T-helper 1 cell treated with Interleukin-12 subunit alpha and Interleukin-12 subunit beta and Interleukin-4 antibody, amounts not matched to agents 30 ng/mL and 1 ng/mL, for 36 hours (primary cell): Measurements from ENCODE around the gene YBX2. TPM values are rescaled to one million over a fixed set of nuclear protein-coding genes. Genes with fewer than 3 reads are reported as not detected.

Source experiments
- intact Hi-C: fragments of 100-400 bp; cut with micrococcal nuclease; formaldehyde crosslinking; loops from one replicate; pipeline ENCODE4 v1.15.1; 2024
- total RNA-seq: library from RNA; stranded (reverse); gene quantifications from 2 replicates; pipeline ENCODE4 v1.2.3, GENCODE V29; 2022

YBX2 gene
- total RNA-seq, 1 donor from 2014 or later = 0.39 TPM

- intact Hi-C loops = loop anchor here (1.0 to 10.0 kb wide), 22 partner anchors 8 to 1820 kb away; partner anchors contain the start of genes ATP1B2, DERL2, DVL2 and ELP5
Measured at GRCh38 chr17:7306911-7307685, 12.7 kb upstream of the YBX2 start, which contains the start of gene EIF5A. TSS of gene EIF5A (plus strand) at chr17:7307628. CDS start at chr17:7309636, 2,008 bp downstream.

DNA sequence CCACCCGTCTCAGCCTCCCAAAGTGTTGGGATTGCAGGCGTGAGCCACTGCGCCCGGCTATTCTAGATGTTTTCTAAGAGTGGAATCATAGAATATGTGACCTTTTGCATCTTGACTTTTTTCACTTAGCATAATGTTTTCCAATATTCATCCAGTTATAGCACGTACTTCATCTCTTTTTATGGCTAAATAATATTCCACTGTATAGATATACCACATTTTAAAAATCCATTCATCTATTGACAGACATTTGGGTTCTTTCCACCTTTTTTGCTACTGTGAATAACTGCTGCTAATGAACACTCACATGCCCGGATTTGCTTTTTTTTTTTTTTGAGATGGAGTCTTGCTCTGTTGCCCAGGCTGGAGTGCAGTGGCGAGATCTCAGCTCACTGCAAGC is 9.7 kb upstream of the YBX2 start:
- intact Hi-C loops = loop anchor here (10.0 kb wide), 1 partner anchor 659 kb away; the partner anchor contains the start of genes KIAA0753 and TXNDC17

GRCh38 chr17:7296189-7296861 is 1.9 kb upstream of the YBX2 start:
- intact Hi-C loops = loop anchor here (1.0 to 10.0 kb wide), 5 partner anchors 16 to 251 kb away; partner anchors contain the start of gene ELP5

DNA sequence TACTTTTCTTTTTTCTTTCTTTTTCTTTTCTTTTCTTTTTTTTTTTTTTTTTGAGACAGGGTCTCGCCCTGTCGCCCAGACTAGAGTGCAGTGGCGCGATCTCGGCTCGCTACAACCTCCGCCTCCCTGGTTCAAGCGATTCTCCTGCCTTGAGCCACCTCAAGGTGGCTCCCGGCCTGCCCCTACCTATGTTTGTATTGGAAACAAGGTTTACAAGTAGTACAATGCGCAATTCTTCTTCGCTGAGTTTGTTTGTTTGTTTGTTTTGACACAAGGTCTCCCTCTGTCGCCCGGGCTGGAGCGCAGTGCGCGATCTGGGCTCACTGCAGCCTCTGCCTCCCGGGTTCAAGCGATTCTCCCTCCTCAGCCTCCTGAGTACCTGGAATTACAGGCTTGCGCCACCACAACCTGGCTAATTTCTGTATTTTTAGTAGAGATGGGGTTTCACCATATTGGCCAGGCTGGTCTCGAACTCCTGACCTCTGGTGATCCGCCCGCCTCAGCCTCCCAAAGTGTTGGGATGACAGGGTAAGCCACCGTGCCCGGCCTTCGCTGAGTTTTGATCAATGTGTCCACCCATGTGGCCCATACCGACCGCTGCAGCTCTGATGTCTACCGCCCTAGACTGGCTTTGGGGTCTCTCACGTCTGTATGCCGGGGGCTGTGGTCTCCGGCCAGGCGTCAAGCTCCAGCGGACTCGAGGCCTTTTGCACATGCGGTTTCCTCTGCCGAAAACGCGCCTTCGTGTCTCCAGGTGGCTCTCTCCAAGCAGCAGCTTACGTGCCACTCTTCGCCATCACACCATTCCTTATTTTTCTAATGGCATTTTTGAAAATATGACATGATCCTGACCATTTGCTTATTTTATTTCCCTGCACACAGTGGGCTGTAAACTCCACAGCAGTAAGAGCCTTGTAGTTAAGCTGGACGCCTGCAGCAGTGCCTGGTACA is 1.1 kb upstream of the YBX2 start:
- intact Hi-C loops = loop anchor here (1.0 to 10.0 kb wide), 5 partner anchors 15 to 250 kb away; partner anchors contain the start of gene ELP5

- intact Hi-C loops = loop anchor here (1.0 to 10.0 kb wide), 3 partner anchors 13 to 159 kb away; partner anchors contain the start of genes ACAP1 and EIF5A
Measured at GRCh38 chr17:7293816-7294613, 424 bp downstream of the YBX2 start.

- intact Hi-C loops = loop anchor here (10.0 kb wide), 1 partner anchor 158 kb away; no protein-coding TSS in a partner anchor
Measured at GRCh38 chr17:7293159-7293558, 1.3 kb downstream of the YBX2 start.

GRCh38 chr17:7292729-7293128 is 1.7 kb downstream of the YBX2 start:
- intact Hi-C loops = loop anchor here (10.0 kb wide), 1 partner anchor 158 kb away; no protein-coding TSS in a partner anchor

- intact Hi-C loops = loop anchor here (10.0 kb wide), 1 partner anchor 157 kb away; no protein-coding TSS in a partner anchor
Measured at GRCh38 chr17:7292194-7292593, 2.2 kb downstream of the YBX2 start.

GRCh38 chr17:7290685-7291084 is 3.8 kb downstream of the YBX2 start:
- intact Hi-C loops = loop anchor here (10.0 kb wide), 1 partner anchor 156 kb away; no protein-coding TSS in a partner anchor

DNA sequence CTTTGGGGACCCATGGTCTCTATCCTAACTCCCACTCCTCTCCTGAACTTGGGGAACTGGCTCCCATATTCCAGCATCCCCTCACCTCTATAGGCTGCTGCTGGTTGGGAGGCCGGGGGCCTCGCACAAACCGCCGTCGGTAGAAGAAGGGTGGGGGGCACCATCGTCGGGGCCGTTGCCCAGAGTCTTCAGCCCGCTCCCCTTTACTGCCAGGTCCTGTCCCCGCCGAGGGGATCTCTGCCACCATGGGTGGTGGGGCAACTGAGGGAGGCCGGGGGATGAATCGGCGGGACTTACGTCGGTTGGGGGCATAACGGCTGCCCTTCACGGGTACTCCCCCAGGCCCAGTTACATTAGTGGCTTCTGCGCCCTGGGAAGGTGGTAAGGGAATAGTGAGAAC is 4.3 kb downstream of the YBX2 start:
- intact Hi-C loops = loop anchor here (10.0 kb wide), 1 partner anchor 155 kb away; no protein-coding TSS in a partner anchor

- intact Hi-C loops = loop anchor here (10.0 kb wide), 1 partner anchor 155 kb away; no protein-coding TSS in a partner anchor
Measured at GRCh38 chr17:7289256-7290032, 5.0 kb downstream of the YBX2 start.

DNA sequence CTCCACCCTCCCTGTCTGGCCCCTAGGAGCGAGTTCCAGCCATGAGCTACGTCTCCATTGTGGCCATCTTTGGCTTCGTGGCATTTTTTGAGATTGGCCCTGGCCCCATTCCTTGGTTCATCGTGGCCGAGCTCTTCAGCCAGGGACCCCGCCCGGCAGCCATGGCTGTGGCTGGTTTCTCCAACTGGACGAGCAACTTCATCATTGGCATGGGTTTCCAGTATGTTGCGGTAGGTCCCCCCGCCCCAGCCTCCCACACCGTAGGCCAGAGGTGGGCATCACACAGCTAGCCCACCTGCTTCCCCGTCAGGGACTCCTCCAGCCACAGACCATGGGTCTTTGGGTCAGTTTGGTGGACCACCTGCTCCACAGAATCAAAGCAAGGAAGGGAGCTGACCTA is 8.8 kb downstream of the YBX2 start:
- intact Hi-C loops = no loop called here

GRCh38 chr17:7284911-7285310 is 9.5 kb downstream of the YBX2 start:
- intact Hi-C loops = loop anchor here (5.0 kb wide), 1 partner anchor 238 kb away; no protein-coding TSS in a partner anchor

GRCh38 chr17:7283471-7284216 is 10.8 kb downstream of the YBX2 start:
- intact Hi-C loops = loop anchor here (5.0 kb wide), 1 partner anchor 236 kb away; no protein-coding TSS in a partner anchor

- intact Hi-C loops = loop anchor here (5.0 kb wide), 1 partner anchor 236 kb away; no protein-coding TSS in a partner anchor
Measured at GRCh38 chr17:7282752-7283321, 11.6 kb downstream of the YBX2 start.

DNA sequence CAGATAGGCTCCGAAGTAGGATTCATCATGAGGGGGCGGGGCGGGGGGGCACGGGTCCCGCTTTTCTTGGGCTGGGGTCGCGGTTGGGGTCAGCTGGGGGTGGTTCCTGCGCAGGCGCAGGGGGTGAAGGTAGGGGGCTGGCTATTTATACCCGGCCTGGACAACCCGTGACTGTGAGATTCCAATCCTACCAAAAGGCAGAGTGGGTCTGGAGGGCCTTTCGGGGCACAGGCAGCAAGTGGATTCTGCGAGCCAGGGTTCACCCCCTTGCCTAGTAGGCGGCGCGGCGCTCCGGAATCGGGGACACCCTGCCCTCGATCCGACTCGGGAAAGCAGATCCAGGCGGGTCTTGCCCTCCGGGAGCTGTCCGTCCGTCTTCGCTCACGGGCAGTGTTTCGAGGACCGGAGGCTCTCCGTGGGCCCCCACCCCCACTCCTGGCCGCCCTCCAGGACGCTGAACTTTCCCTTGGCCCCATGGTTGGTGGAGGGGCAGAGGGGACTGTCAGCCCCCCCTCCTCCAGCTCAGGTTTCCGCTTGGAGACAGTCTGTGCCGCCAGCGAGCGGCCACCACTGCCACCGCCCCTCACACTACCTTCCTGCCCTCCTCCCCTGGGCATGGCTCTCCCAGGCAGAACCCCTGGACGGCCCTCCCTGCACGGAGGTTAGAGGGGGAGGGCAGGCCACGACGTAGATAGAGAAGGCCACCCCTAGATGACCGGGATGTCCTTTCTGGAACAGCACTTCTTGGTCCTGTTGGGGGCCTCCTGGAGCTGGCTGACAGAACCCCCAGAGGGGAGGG is 12.3 kb downstream of the YBX2 start:
- intact Hi-C loops = loop anchor here (1.0 to 5.0 kb wide), 5 partner anchors 19 to 235 kb away; partner anchors contain the start of genes CLDN7, EIF5A, NEURL4 and TMEM102
